HG03354 (cell line): Measurements from ENCODE around the gene EBF3.
"Not testable (repeated sequence)": the region's sequence is repeated elsewhere in the genome, so short reads cannot be mapped to it uniquely, and the experiment has no call there.

Experiments
- ATAC-seq: cut with Tn5 transposase; IDR thresholded peaks from one replicate; pipeline ENCODE4 v1.9.1; 2021; ENCODE audit warnings: mild to moderate bottlenecking; ENCODE audit not compliant: unreplicated experiment, poor library complexity, severe bottlenecking

EBF3 gene

GRCh38 chr10:129934196-129934925, 29.7 kb downstream of the EBF3 start:
- no peak for ATAC-seq

- no peak for ATAC-seq
Measured at GRCh38 chr10:129933456-129934092, 30.5 kb downstream of the EBF3 start.

- no peak for ATAC-seq
Measured at GRCh38 chr10:129932751-129933433, 31.2 kb downstream of the EBF3 start.

GRCh38 chr10:129932182-129932581, 31.9 kb downstream of the EBF3 start:
- no peak for ATAC-seq

- no peak for ATAC-seq
Measured at GRCh38 chr10:129929343-129930292, 34.5 kb downstream of the EBF3 start.

- no peak for ATAC-seq
Measured at GRCh38 chr10:129927351-129928120, 36.5 kb downstream of the EBF3 start.

GRCh38 chr10:129926066-129927055, 37.7 kb downstream of the EBF3 start:
- ATAC-seq: no peak

- no peak for ATAC-seq
Measured at GRCh38 chr10:129924375-129925085, 39.5 kb downstream of the EBF3 start.

- no peak for ATAC-seq
Measured at GRCh38 chr10:129922598-129923123, 41.4 kb downstream of the EBF3 start.

GRCh38 chr10:129921801-129922597, 42.1 kb downstream of the EBF3 start:
- ATAC-seq: no peak

GRCh38 chr10:129921065-129921670, 42.9 kb downstream of the EBF3 start:
- no peak for ATAC-seq

GRCh38 chr10:129920187-129920586, 43.9 kb downstream of the EBF3 start:
- ATAC-seq: not testable (repeated sequence)

GRCh38 chr10:129919358-129919757, 44.7 kb downstream of the EBF3 start:
- ATAC-seq: no peak

GRCh38 chr10:129918836-129919235, 45.2 kb downstream of the EBF3 start:
- no peak for ATAC-seq

- ATAC-seq: no peak
Measured at GRCh38 chr10:129918401-129918800, 45.7 kb downstream of the EBF3 start.

- no peak for ATAC-seq
Measured at GRCh38 chr10:129917936-129918335, 46.1 kb downstream of the EBF3 start.
